Measurements from ENCODE around the gene RFX3. TPM values are rescaled to one million over a fixed set of nuclear protein-coding genes. Genes with fewer than 3 reads are reported as not detected.

Gene RFX3
- total and polyA plus RNA-seq, 2 of the 13 experiments (the other 11 are each of a cell fraction or from before 2014, with no cell fraction given), result 2.7 to 5.3 TPM

- no peak overlapping the region for H2AFZ ChIP-seq (ENCODE audit: low read length)
- H3K27me3 ChIP-seq (ENCODE audit: control insufficient read depth in 1 of 2, insufficient read depth in 2 of 2, low read length in 2 of 2), result no peaks in the 10 kb centered on the region
- H3K4me1 ChIP-seq (ENCODE audit: insufficient read depth, low read length), result no peaks in the 10 kb centered on the region
- no peaks in the 10 kb centered on the region for H3K36me3 ChIP-seq (replicated peaks in 1 of 2; ENCODE audit: control insufficient read depth in 1 of 2, insufficient read depth in 2 of 2, low read length in 2 of 2)
- 86% methylated on average over 2 of the region's 2 CpGs for WGBS (ENCODE audit: low lambda C conversion rate)
- no peaks in the 10 kb centered on the region for H4K20me1 ChIP-seq (ENCODE audit: insufficient read depth, low read length)
- no peak overlapping the region for H3K27ac ChIP-seq (ENCODE audit: extremely low read length, insufficient read depth, low read length)
- H3K4me3 ChIP-seq (replicated peaks in 1 of 3; ENCODE audit: insufficient read depth in 1 of 3, low read depth in 2 of 3, low read length in 3 of 3), result no peak overlapping the region
- BruUV-seq (replicated peaks), result no TSS peak
- no peak for FAIRE-seq
- POLR2A ChIA-PET, result no interaction called here
- H3K79me2 ChIP-seq (ENCODE audit: insufficient read depth, low read length), result no peaks in the 10 kb centered on the region
- TF ChIP-seq PHF8 (CRISPR knock-in tag; IDR thresholded peaks at IDR 0.05) (no peak), HINFP (CRISPR knock-in tag; IDR thresholded peaks at IDR 0.05; ENCODE audit: low read depth) (no peak), ZNF10 (CRISPR knock-in tag; IDR thresholded peaks at IDR 0.05; ENCODE audit: borderline replicate concordance, low read depth) (no peak)
- TF ChIP-seq, protein P1, sequence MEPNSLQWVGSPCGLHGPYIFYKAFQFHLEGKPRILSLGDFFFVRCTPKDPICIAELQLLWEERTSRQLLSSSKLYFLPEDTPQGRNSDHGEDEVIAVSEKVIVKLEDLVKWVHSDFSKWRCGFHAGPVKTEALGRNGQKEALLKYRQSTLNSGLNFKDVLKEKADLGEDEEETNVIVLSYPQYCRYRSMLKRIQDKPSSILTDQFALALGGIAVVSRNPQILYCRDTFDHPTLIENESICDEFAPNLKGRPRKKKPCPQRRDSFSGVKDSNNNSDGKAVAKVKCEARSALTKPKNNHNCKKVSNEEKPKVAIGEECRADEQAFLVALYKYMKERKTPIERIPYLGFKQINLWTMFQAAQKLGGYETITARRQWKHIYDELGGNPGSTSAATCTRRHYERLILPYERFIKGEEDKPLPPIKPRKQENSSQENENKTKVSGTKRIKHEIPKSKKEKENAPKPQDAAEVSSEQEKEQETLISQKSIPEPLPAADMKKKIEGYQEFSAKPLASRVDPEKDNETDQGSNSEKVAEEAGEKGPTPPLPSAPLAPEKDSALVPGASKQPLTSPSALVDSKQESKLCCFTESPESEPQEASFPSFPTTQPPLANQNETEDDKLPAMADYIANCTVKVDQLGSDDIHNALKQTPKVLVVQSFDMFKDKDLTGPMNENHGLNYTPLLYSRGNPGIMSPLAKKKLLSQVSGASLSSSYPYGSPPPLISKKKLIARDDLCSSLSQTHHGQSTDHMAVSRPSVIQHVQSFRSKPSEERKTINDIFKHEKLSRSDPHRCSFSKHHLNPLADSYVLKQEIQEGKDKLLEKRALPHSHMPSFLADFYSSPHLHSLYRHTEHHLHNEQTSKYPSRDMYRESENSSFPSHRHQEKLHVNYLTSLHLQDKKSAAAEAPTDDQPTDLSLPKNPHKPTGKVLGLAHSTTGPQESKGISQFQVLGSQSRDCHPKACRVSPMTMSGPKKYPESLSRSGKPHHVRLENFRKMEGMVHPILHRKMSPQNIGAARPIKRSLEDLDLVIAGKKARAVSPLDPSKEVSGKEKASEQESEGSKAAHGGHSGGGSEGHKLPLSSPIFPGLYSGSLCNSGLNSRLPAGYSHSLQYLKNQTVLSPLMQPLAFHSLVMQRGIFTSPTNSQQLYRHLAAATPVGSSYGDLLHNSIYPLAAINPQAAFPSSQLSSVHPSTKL (CRISPR knock-in tag; IDR thresholded peaks at IDR 0.05), result no peak
- no peak overlapping the region for H3K4me2 ChIP-seq (ENCODE audit: low read depth, low read length)
- H3K9ac ChIP-seq (ENCODE audit: insufficient read depth, low read depth, low read length), result no peak overlapping the region
- in situ Hi-C loops (cut with HindIII; ENCODE audit: extremely low pct_ligation_motif_present, low pct_unique_long_range_greater_than_20kb) (no loop called here), intact Hi-C loops (cut with micrococcal nuclease; ENCODE audit: unreplicated experiment) (loop anchor here (1.0 kb wide), 1 partner anchor 108 kb away; no protein-coding TSS in a partner anchor)
- H3K9me3 ChIP-seq (ENCODE audit: low read length), result no peaks in the 10 kb centered on the region
- CTCF ChIA-PET (ENCODE audit: low intra/inter-chr PET ratio, low total read pairs), result no interaction called here
- no peak for DNase-seq (ENCODE audit: low spot score)
- ATAC-seq, result no peak
These were observed 193.0 kb downstream of the RFX3 start for GRCh38 chr9:3332802-3333201.

Measured in HepG2 (cell line).